HG02840 (cell line): Measurements from ENCODE around the gene SLC23A2.
"Not testable (repeated sequence)": the region's sequence is repeated elsewhere in the genome, so short reads cannot be mapped to it uniquely, and the experiment has no call there.

Experiments used
- ATAC-seq: cut with Tn5 transposase; IDR thresholded peaks from one replicate; pipeline ENCODE4 v1.9.1; 2021; ENCODE audit warnings: mild to moderate bottlenecking, moderate library complexity, moderate number of reproducible peaks; ENCODE audit not compliant: unreplicated experiment, low FRiP score

The SLC23A2 gene

DNA sequence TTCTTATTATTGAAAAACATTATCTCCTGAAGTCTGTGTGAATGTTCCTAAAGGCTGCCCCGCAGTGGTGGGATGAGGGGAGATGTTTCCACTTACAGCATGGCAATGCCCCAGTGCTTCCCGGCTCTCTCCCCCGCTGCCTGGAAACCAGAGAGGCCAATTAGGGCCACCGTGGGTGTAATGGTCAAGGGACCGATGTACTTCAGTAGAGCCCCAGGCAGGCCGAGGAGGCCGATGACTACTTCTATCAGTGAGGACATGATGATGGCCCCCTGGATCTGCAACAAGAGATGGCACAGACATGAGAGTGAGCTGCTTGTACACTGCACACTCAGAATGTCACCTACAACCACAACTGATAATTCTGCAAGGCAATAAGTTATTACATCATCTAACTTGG lies 117.8 kb downstream of the SLC23A2 start:
- no peak for ATAC-seq

- ATAC-seq: no peak
Measured at GRCh38 chr20:4883051-4883450, 118.3 kb downstream of the SLC23A2 start.

GRCh38 chr20:4881006-4881730 lies 120.1 kb downstream of the SLC23A2 start:
- no peak for ATAC-seq

DNA sequence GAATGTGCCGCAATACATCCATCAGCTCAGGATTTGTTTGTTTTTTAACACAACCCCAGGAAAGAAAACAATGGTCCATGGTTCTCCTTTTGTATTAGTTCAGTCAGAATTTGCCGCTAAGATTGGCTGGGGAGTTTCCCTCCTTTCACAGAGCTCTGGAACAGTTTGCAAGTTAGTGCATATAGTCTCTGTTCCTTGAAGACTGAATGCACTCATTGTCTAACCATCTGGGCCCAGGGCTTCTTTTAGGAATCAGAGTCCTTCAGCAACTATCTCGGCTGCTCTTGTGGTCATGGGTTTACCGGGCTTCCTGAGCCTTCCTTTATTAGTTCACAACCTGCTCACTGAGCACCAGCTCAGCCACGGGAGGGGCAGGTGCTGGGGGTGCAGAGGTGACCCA lies 121.3 kb downstream of the SLC23A2 start:
- ATAC-seq: no peak

DNA sequence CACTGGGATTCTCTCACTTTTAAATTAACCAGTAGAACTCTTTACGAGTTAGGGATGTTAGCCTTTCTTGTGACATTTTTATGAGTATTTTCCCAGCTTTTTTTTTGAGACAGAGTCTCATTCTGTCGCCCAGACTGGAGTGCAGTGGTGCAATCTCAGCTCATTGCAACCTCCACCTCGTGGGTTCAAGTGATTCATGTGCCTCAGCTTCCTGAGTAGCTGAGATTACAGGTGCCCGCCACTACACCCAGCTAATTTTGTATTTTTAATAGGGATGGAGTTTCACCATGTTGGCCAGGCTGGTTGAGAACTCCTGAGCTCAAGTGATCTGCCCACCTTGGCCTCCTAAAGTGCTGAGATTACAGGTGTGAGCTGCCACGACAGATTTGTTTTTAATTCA lies 123.2 kb downstream of the SLC23A2 start:
- not testable (repeated sequence) for ATAC-seq

- no peak for ATAC-seq
Measured at GRCh38 chr20:4876731-4877130, 124.6 kb downstream of the SLC23A2 start.

GRCh38 chr20:4876301-4876700 lies 125.0 kb downstream of the SLC23A2 start:
- ATAC-seq: no peak

DNA sequence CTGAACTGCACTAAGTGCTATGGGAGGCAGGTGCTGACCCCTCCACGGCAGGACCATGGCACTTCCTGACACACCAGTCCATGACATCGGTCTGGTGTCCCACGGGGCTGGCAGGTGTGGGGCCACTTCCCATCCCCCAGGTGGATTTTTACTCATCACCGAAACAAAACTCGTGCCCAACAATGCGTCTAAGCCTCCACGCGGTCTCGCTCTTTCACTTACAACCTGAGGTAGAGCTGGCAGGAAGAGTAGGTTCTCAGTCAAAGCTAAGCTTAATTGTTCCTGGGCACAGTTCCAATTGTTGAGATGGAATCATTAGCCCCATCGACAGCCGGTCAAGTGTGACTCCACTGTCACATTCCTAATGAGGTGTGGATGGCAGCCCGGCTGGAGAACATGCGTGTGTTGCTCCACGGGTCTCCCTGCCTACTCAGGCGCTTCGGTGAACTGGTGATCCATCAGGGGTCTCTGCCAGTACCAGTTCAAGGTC lies 125.7 kb downstream of the SLC23A2 start:
- ATAC-seq: no peak

DNA sequence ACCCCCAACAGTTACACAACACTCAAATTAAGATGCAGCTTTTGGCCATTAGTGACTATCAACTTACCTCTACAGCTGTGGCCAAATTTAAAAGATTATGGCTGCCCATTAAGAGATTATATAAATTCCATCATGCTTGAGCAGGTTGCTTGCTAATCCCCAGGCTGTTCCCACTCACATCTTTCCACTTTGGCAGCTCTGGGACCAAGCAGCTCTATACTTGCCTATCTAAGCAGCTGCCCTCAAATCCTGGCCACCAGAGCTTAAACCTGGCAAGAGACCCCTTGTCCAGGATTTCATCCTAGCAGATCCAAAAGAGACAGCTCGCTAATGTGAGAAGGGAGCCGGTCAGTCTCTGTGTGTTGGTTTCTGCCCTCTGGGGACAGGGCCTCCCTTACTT lies 127.9 kb downstream of the SLC23A2 start:
- no peak for ATAC-seq

- ATAC-seq: no peak
Measured at GRCh38 chr20:4871486-4871885, 129.8 kb downstream of the SLC23A2 start.

- no peak for ATAC-seq
Measured at GRCh38 chr20:4870906-4871305, 130.4 kb downstream of the SLC23A2 start.

DNA sequence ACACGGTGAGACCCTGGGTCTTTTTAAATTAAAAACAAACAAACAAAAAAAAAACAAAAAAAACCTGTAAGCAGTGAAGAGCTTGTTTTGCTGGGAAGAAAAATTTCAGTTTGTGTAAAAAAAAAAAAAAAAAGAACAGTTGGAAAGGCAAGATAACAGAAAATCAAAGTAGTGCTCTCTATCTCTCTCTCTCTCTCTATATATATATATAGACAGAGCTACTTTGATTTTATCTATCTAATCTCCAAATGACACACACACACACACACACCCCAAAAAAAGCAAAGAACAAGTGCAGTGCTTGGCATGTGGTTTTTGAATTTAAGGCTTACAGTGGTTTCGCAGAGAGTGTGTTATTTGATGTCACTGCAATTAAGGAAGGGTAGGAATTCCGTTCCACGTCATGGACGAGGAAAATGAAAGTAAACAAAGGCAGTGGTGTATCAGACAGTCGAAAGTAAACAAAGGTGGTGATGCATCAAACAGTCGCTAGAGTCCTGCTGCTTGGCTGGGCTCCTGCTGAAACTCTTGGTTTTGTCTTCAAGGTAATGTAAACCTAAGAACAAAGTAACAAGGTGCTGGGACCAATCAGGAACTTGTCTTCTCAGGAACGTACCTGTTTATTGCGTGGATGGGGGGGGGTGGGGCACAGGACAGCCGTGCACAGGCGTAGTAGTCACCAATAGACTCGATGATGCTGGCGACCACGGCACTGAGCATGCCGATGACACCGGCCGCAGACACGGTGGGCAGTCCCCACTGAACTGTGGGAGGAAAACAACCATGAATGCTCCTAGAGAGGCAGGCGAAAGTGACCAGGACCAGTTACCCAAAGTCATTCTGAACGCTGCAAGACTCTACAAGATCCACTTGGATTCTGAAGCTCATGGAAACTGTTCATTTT lies 131.8 kb downstream of the SLC23A2 start:
- ATAC-seq: no peak

- ATAC-seq: no peak
Measured at GRCh38 chr20:4867051-4867450, 134.3 kb downstream of the SLC23A2 start.

GRCh38 chr20:4866429-4866828 lies 134.9 kb downstream of the SLC23A2 start:
- ATAC-seq: no peak

DNA sequence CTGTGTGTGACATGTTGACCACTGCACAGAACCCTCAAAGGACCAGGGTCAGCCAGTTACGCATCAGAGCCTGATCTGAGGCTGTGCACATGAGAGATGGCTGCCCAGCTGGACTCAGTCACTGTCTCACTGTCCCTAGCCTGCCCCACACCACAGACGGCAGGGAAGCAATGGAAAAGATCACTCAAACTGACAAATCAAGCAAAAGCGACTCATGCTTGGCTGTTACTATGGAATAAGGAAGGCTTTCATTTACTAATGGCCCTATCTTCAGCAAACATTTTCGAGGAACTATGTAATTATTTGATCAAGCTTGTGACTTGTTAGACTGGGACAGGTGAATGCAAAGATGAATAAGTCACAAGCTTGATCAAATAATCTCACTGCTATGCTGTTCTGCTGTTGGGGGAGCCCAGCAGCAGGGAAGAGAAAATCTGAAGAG lies 137.0 kb downstream of the SLC23A2 start:
- no peak for ATAC-seq

- no peak for ATAC-seq
Measured at GRCh38 chr20:4862661-4863060, 138.6 kb downstream of the SLC23A2 start.

GRCh38 chr20:4861961-4862360 lies 139.3 kb downstream of the SLC23A2 start:
- no peak for ATAC-seq

- ATAC-seq: no peak
Measured at GRCh38 chr20:4858000-4858399, 143.3 kb downstream of the SLC23A2 start.

DNA sequence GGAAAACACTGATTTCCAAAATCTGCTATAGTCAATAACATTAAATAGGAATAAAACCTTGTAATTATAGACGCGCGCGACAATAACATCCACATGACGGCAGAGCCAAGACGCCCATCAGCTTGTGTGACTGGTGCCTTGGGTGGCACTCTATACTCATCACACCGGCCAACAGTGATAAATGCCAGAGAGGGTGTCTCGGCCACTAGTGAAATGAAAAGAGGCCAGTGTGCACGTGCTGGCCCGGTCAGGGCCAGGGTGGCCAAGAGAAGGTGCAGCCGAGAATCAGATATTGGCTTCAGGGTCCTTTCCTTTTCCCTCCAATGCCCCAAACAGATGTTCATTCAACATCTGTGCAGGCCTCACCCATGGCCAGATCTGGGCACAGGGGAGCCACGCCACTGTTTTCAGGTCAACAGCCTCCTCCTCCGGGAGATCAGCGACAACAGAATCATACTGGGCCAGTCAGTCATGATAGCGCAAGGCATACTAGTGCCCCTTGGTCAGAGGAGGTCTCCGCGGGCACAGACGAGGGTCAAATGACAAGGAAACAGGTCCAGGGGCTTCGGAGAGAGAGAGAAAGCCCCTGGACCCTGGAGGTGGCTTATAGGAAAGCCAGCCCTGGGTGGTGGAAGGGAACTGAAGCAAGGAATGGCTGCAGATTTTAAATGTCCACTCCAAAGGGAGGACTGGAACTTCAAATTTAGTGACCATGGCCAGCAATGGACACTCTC lies 145.1 kb downstream of the SLC23A2 start:
- ATAC-seq: no peak

- ATAC-seq: no peak
Measured at GRCh38 chr20:4855555-4855954, 145.8 kb downstream of the SLC23A2 start.

DNA sequence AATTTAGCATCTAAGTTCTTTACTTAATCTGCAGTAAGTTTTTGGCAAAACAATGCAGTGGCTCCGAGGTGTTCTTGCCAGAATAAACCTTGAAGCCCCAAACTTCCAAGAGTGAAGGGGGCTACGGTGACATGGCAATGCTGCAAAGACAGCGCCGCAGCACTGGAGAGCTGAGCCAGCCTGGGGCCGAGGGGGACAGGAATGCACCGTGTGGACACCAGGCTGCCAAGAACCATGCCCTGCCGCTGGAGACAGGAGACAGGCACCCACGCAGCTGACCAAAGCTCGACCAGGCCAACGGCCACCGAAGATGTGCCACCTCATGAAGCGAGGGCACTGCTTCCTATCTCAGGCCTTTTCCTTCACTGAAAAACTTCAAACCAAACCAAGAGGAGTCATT lies 146.2 kb downstream of the SLC23A2 start:
- ATAC-seq: no peak
